ENCODE results near the gene SFTA2. TPM values are rescaled to one million over a fixed set of nuclear protein-coding genes. Genes with fewer than 3 reads are reported as not detected.

The SFTA2 gene
- total and polyA plus RNA-seq, 11 donors, result not detected

DNA sequence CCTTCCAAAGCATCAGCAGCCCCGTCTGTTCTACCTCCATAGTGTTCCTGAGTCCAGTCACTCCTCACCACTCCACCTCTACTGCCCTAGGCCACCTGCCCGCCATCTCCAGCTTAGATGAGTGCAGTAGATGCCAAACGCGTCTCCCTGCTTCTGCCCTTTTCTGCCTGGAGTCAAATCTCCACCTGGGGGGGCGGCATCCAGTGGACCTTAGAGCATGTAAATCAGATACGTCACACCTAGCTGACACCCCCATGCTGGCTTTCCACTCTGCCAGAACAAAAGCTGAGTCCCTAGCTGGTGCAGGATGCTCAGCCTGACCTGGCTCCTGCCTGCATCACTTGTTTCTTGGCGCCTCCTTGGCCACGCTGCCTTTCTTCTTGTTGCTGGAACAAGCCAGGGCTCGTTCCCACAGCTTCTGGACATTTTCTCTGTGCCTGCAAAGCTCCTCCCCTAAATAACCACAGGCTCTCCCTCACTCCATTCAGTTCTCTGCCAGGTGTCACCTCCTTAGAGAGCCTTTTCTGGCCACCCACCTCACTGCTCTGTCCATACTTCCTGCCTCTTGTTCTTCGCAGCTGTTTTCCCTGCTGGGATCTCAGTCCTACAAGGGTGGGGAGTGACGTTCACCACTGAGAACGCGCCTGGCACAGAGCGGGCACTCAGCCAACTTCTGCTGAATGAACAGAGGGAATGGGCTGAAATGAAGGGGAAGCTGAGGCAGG is 41.9 kb downstream of the SFTA2 start:
- WGBS, 4 donors, result 79 to 86% (median 83%) methylated on average over 14 of the region's 14 CpGs
- Histone ChIP-seq H3K27ac (no peak overlapping the region), H3K4me1 (peaks cover 5 to 28% (median 14%) of the 10 kb centered on the region in 12 donors), H3K4me3 (no peak overlapping the region), H3K9me3 (no peaks in the 10 kb centered on the region), H3K27me3 (peaks cover 0 to 1% (median 0%) of the 10 kb centered on the region in 9 donors), H3K36me3 (peaks cover 0 to 60% (median 20%) of the 10 kb centered on the region in 9 donors)
- TF ChIP-seq, protein P1, sequence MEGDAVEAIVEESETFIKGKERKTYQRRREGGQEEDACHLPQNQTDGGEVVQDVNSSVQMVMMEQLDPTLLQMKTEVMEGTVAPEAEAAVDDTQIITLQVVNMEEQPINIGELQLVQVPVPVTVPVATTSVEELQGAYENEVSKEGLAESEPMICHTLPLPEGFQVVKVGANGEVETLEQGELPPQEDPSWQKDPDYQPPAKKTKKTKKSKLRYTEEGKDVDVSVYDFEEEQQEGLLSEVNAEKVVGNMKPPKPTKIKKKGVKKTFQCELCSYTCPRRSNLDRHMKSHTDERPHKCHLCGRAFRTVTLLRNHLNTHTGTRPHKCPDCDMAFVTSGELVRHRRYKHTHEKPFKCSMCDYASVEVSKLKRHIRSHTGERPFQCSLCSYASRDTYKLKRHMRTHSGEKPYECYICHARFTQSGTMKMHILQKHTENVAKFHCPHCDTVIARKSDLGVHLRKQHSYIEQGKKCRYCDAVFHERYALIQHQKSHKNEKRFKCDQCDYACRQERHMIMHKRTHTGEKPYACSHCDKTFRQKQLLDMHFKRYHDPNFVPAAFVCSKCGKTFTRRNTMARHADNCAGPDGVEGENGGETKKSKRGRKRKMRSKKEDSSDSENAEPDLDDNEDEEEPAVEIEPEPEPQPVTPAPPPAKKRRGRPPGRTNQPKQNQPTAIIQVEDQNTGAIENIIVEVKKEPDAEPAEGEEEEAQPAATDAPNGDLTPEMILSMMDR (IDR thresholded peaks at IDR 0.05), result no peak
- TF ChIP-seq POLR2A (IDR thresholded peaks at IDR 0.05), result no peak
- no peak for DNase-seq
- intact Hi-C loops (cut with DNase I), result loop anchor here in 2 of 10 donors (10.0 kb wide), 2 partner anchors 155 to 205 kb away; partner anchors contain the start of gene PPP1R18 (in 1 of the 2)
- ATAC-seq, result no peak

DNA sequence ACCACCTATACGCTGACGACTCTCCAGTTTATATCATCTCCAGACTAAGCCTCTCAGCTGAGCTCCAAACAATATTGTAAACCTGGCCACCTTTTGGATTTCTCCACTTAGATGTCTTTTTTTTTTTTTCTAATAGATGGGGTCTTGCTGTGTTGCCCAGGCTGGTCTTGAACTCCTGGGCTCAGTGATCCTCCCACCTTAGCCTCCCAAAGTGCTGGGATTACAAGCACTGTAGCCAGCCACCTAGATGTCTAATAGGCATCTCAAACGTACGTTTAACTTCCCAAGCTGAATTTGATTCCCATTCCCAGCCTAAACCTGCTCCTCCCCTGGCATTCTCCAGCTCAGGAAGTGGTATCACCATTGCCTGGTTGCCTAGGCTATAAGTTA is 42.5 kb downstream of the SFTA2 start:
- intact Hi-C loops (cut with DNase I), result loop anchor here in 2 of 10 donors (10.0 kb wide), 2 partner anchors 155 to 205 kb away; partner anchors contain the start of gene PPP1R18 (in 1 of the 2)
- no peak overlapping the region for H3K27ac ChIP-seq
- H3K36me3 ChIP-seq, result peaks cover 0 to 54% (median 16%) of the 10 kb centered on the region in 9 donors
- H3K4me3 ChIP-seq, result no peak overlapping the region
- H3K4me1 ChIP-seq, result peaks cover 5 to 32% (median 19%) of the 10 kb centered on the region in 12 donors
- no peak for DNase-seq
- WGBS, 4 donors, result 79 to 94% (median 81%) methylated on average over 4 of the region's 4 CpGs
- TF ChIP-seq POLR2A (IDR thresholded peaks at IDR 0.05), result no peak
- TF ChIP-seq, protein P1 (IDR thresholded peaks at IDR 0.05), result no peak
- no peak for ATAC-seq
- H3K27me3 ChIP-seq, result peaks cover 0 to 3% (median 0%) of the 10 kb centered on the region in 9 donors
- no peaks in the 10 kb centered on the region for H3K9me3 ChIP-seq

DNA sequence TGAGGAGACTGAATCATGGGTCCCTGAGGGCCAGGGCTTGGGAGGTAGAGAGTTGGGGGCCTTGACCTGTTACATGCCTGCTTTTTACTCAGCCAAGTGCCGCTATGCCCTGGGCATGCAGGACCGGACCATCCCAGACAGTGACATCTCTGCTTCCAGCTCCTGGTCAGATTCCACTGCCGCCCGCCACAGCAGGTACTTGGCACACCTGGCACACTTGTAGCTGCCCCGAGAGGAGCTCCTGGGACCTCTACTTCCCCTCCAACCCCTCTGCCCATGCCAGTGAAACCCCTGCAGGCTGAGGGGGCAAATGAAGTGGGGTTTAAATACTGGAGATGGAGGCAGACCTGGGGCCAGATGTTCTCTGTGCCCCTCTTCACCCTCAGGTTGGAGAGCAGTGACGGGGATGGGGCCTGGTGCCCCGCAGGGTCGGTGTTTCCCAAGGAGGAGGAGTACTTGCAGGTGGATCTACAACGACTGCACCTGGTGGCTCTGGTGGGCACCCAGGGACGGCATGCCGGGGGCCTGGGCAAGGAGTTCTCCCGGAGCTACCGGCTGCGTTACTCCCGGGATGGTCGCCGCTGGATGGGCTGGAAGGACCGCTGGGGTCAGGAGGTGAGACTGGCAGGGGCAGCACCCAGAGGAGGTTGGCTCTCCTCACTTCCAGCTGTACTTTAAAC is 43.0 kb downstream of the SFTA2 start:
- H3K4me1 ChIP-seq, result peaks cover 5 to 32% (median 19%) of the 10 kb centered on the region in 12 donors
- no peaks in the 10 kb centered on the region for H3K9me3 ChIP-seq
- DNase-seq, result no peak
- peaks cover 0 to 49% (median 14%) of the 10 kb centered on the region in 9 donors for H3K36me3 ChIP-seq
- no peak overlapping the region for H3K27ac ChIP-seq
- peaks cover 0 to 3% (median 0%) of the 10 kb centered on the region in 9 donors for H3K27me3 ChIP-seq
- intact Hi-C loops (cut with DNase I), result loop anchor here in 2 of 10 donors (10.0 kb wide), 2 partner anchors 154 to 204 kb away; partner anchors contain the start of gene PPP1R18 (in 1 of the 2)
- WGBS, 4 donors, result 92 to 96% (median 95%) methylated on average over 15 to 18 of the region's 18 CpGs
- no peak overlapping the region for H3K4me3 ChIP-seq
- no peak for ATAC-seq
- TF ChIP-seq, protein P1 (IDR thresholded peaks at IDR 0.05), result no peak
- no peak for TF ChIP-seq POLR2A (IDR thresholded peaks at IDR 0.05)
